NCI-H345 treated with DMSO at 0.1 percent for 48 hours (cell line): ENCODE data around the gene PDCD11.

ENCODE experiments used
- DNase-seq: peaks from one replicate; lab custom pipeline; 2025; ENCODE audit not compliant: unreplicated experiment; lab: John Stamatoyannopoulos, UW

PDCD11 gene

DNA sequence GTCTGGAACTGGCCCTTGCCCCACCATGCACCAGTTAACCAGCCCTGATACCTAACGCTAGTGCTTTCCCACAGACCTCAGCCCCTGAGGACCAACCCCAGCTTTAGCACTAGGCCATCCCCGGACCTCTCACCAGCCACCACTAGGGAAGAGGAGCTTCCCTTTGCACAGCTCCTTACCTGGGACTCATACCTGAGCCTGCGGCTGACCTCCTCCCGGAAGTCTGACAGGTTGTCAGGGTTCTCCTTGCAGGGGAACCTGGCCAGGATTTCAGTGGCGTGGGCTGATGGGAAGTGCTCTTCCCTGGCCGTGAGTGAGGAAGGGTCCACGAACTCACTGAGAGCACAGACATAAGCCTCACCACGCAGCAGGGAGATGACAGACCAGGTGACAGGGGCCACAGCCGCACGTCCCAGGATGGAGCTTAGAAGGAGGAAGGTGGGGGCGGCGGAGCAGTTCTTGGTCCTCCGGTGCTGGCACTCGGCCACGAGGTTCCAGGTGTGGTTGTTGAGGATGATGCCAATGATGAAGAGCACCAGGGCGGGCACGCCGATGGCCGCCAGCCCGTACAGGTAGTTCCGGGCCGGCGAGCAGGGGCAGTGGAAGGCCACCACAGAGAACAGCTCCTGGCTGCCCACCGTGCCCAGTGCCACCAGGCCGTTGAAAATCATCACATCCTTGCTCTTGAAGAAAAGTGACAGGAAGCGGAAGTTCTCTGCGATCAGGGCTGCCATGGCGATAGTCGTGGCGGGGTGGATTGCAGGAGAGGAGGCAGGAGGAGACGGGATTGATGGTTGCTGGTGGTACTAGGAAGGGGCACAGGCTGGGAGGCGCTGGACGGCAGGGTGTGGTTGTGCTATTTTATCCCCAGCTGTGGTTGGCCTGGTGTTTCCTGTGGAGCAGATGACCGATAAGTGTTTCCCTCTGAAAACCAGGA lies 53.0 kb downstream of the PDCD11 start:
- no peak for DNase-seq

DNA sequence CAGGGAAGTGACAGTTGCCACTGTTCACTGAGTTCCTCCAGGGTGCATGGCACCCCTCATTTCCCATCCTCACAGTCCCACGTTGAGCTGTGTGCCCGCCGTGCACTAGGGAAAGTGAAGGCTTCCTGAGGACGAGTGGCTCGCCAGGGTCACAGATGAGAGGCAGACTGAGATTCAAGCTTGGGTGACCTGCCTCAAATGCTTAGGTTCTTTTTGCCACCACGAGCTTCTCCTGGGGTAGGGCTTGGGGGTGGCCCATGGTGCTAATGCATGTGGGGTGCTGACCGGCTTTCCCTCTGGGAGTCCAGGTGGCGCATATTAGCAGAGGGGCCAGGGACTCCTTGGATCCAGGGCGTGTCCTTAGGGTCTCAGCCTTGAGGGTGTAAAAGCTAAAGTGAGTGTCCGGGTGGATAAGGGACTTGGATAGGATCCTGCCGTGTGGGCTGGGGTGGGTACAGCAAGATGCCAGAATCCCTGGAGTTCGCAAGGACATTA lies 53.8 kb downstream of the PDCD11 start:
- DNase-seq: no peak

DNA sequence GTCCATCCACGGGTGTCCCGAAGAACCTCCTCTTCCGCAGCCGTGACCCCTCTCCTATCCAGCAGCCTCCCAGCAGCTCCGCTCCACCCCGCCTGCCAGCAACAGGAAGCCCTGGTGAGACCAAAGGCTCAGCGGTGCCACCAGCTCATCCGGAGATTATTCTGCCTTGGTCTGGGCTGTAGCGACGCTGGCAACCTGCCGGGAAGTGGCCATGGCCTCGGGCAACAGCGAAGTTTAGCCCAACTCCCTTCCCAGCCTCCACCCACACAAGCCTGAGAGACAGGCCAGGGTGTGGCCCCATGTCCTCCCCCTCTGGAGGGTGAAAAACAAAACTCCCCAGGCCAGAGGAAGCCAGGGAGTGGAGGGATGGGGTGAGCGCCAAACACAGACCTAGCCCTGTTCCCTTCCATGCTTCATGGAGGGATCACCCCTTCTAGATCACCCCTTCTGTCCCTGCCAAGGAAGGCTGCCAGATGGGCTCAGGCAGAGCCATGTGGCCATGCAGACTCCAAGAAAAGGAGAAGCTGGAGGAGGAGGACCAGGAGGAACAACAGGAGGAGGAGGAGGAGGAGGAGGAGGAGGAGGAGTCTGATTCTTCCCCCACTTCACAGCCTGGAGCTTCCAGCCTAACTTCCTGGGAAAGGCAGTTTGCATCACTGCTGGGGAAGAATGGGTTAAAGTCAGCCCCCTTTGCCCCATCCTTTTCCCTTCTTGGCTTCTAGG lies 54.8 kb downstream of the PDCD11 start:
- no peak for DNase-seq

DNA sequence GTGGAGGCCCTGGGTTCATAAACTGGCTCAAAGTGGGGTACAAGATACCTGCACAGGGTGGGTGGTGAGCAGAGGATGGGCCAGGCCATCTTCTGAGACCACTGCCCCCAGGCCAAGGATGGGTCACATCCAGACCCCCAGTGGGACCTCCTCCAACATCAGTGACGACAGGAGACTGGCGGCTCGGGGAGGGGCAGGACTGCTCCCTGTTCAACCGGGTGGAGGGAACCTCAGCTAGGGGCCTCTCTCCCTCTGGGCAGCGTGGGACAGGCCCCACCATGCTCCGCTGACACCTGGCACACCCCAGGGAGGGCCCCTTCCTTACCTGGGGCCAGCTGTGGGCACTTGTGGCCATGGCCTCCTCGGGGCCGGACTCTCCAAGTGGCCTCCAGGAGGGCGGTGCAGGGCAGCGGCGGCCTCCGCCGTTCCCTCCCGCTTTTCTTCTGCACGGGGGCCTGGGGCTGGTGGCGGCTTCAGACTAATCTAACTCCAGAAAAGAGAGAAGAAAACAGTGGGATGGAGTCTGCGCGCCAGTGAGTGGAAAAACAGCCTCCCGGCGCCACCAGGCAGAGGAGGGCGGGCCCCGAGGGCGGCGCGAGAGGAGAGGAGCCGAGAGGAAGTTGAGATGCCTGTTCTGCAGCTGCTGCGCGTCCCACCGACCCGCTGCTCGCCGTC lies 55.5 kb downstream of the PDCD11 start, which contains the start of gene CALHM2:
Gene CALHM2, minus strand, starts transcription at position 540 of the 675 bp plus-strand sequence. CDS start 2,429 bp downstream, outside the sequence.
- peak; percentile 21 for DNase-seq

DNA sequence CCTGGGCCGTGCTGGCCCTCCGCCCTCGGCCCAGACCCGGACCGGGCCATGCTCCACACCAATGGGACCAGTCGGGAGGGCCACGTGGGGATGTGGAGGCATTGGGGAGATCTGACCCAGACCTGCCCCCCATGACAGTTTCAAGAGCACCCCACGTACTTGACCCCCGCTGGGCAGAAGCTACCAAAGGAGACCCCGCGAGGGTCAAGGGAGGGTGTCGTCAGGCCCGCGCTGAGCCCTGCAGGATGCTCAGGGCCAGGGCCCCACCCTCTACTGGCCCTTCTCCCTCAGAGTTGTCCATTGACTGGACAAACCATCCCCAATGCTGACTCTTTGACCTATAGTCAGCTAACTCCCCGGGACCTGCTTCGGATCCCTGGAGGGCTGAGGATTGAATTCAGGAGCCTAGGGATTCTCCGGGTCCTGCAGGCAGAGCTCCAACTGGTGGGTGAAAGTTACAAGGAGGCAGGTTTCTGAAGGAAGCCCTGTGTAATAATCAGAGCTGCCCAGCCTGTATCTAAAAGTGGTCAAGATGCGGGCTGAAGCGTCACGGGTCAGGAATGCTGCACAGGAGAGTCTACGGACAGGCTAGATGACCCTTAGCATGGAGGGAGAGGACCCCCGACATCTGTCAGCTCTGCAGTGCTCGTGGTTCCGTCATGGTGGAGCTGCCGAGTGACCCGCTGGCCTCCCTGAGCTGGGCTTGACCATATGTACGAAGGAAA lies 56.2 kb downstream of the PDCD11 start:
- DNase-seq: no peak

DNA sequence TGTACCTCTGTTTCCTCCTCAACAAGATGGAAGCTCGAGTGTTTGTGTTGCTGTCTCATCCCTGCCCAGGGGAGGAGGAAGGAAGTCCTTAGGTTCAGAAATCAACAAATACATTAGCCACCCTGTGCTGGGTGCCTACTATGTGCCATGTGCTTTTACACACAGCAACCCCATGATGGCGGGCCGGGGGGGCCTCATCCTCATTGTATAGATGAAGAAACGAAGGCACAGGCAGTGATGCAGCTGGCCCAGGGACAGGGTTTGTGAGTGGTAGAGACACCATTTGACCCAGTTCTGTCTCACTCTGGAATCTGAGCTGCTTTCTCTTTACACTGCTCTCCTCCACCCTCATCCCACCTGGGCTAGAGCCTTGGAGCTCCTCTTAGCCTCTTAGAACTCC lies 57.6 kb downstream of the PDCD11 start:
- no peak for DNase-seq

DNA sequence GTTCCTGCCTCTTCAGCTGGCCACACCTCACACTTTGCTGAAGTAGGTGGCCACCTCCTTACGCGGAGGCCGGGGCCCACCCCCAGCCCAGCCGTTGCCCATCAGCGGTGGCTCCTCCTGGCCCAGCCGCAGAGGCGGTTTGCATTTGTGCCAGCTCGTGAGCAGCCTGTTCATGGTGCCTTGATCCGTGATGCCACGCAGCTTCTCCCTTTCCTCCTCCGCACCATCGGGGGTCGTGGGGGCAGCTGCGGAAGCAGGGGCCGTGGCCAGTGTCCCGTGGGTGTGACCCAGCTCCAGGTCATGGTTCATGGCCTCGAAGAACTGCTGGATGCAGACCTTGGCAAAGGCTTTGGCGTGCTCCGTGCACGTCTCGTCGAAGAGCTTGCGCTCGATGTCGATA lies 58.8 kb downstream of the PDCD11 start:
- DNase-seq: no peak

DNA sequence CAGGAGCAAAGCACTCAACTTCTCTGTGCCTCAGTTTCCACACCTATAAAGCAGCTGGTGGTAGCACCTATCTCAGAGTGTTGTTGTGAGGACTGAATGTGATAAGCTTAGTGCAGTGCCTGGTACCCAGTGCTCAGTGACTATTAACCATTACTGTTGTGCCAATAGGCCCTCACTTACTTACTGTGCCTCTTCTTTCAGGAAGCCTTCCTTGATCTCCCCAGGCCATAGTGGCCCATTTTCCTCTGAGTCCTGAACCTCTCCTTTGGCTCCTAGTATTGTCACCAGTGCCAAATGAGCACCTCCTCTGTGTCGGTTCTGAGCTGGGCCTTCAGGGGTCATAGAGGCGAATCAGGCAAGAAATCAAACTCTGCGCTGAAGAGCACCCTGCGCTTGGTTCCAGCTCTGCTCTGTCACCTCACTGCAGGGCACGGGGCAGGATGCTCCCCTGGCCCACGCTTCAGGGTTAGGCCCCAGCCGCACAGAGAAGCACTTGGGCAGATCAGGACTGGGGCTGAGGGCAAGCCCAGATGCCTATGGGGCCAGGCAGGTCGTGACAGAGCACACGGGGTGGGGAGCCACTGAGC lies 59.7 kb downstream of the PDCD11 start:
- DNase-seq: no peak

DNA sequence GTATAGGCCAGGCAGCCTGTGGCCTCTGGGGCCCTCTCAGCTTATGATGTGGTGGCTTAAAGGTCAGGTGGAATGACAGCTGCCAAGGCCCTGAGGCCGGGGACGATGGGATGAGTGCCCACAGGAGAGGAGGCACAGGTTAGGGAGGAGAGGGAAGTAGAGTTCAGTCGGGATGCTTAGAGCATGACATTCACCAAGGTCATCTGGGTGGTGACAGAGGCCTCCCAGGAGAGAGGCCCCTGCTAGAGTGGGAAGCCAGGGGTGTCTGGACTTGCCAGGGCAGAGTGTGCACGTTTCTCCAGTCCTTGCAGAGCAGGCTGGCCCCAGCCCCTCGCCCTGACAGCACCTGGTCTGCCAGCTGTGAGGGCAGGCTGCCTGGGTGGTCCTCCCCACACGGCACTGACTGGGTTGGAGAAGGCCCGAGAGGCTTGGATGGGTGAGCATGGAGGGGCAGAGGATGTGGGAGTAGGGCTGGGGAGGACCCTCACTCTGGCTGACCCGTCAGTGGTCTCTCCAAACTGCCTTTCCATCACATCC lies 60.8 kb downstream of the PDCD11 start:
- no peak for DNase-seq

DNA sequence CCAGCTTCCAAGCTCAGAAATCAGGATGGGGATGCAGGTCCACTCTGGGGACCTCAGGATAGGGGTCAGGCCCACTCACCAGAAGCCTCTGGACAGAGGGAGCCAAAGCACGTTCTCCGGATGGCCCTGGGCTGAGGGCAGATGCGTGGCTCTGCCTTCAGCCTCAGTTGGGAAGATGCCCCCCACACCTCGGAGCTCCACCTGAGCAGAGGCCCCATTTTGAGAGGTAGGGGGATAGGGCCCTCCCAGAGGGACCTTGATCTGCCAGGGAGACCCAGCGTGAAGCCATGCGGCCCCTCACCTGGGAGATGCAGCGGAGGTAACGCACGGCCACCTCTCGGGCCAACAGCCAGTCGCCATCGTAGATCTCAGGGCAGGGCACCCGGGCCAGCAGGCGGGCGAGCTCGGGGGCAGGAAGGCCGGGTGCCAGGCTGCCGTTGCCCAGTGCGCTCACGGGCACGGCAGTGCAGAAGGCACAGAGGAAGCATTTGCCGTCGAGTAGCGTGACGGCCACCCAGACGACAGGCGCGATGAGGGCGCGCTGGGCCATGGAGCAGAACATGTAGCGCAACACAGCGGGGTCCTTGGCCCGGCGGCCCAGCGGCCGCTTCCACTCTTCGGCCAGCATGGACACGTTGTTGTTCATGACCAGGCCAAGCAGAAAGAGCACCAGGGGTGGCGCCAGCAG lies 61.6 kb downstream of the PDCD11 start:
- no peak for DNase-seq

DNA sequence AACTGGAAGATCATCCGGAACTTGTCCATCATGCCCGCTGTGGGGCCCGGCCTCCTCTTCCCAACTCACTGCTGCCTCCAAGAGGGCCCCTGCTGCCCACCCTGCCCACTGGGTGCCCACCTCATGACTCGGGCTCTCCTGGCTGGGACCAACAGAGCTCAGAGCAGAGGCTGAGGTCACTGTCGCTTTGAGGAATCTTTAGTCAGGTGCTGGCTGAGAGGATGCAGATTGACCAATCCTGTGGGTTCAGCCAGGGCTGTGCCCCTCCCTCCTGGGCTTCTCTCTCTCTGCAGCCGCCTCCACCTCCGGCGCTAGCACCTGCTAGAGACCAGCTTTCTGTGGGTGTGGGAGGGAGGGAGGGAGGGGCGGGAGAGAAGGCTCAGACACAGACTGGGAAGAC lies 62.3 kb downstream of the PDCD11 start, which contains the start of gene CALHM1:
Gene CALHM1, minus strand, starts transcription at position 181 of the 400 bp plus-strand sequence. Its CDS starts 149 bp downstream, at position 32.
- DNase-seq: no peak

DNA sequence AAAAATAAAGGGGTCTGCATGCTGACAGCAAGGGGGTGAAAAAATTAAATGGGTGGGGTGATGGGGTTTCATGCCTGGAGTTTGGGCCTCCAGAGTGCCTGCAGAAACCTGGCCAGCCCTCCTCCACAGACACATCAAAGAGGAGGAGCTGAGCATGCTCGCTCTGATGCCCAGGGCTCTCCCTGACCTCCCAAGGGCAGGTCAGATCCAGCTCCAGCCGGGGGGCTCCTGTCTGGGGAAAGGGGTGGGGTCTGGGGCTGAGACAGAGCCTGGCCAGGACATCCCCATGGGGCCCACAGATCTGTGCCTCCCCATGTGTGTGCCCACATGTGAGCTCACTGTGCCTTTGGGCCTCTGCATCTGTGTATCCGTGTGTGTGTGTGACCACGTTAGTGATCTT lies 63.2 kb downstream of the PDCD11 start:
- no peak for DNase-seq

DNA sequence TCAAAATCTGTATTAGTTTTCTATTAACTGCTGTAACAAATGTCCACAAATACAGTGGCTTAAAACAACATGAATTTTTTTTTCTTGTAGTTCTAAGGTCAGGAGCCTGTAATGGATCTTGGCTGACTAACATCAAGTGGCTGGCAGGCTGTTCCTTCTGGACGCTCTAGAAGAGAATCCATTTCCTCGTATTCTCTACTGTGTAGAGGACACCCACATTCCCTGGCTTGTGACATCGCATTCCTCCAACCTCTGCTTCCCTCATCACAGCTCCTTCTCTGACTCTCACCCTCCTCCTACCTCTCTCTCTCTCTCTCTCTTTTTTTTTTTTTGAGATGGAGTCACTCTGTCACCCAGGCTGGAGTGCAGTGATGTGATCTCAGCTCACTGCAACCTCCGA lies 67.1 kb downstream of the PDCD11 start:
- DNase-seq: no peak

DNA sequence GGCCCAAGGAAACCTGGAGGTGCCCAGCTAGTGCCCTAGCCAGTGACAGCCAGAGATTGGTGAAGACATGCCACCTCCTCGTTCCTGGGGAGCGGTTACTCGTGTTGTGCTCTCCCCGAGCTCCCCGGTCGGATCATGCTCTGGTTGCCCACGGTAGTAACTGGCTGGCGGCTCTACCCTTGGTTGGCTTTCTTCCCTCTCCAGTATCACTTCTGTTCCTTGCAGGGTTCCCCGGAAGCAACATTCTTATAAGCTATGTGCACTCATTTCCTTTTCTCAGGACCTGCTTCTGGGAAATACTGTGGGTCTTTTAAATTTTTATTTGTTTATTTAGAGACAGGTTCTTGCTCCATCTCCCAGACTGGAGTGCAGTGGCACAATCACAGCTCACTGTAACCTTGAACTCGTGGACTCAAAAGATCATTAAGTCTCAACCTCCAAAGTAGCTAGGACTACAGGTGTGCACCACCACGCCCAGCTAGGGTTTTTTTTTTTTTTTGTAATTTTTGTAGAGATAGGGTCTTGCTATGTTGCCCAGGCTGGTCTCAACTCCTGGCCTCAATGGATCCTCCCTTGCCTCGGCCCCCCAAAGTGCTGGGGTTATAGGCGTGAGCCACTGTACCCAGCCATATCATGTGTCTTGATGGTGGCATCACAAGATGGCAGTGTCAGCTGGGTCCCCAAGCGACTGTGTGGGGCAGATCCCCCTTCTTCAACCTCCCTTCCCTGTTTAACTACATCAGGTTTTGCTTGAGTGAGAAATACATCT lies 69.2 kb downstream of the PDCD11 start:
- DNase-seq: no peak

DNA sequence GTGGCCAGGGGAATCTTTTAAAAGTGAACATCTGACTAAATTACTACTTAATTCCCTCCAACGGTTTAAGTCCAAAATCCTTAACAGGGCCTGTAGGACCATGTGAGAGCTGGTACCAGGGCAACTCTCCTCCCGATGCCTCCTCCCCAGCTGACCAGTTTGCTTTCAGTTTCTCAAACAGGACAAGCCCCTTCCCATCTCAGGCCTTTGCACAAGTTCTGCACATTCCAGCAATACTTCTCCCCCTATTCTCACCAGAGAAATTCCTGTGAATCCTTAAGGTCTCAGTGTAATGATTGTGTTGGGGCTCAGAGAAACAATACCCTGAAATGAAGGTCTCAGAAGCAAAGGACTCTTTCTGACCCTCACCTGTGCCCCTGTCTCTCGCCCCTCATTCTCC lies 70.3 kb downstream of the PDCD11 start:
- no peak for DNase-seq

DNA sequence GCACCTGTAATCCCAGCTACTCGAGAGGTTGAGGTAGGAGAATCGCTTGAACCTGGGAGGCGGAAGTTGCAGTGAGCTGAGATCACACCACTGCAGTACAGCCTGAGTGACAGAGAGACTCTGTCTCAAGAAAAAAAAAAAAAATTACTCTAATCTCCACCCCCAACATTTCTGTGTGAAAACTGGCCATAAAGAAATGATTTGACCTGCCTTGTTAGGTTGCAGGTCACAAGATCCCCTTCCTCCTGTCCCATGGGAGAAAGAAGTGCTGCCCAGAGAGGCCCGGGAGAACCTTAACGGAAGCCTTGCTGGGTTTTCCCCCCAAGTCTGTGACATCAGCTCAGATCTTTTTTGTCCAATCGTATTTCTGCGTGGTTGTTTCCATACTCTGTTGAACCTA lies 71.0 kb downstream of the PDCD11 start:
- no peak for DNase-seq

DNA sequence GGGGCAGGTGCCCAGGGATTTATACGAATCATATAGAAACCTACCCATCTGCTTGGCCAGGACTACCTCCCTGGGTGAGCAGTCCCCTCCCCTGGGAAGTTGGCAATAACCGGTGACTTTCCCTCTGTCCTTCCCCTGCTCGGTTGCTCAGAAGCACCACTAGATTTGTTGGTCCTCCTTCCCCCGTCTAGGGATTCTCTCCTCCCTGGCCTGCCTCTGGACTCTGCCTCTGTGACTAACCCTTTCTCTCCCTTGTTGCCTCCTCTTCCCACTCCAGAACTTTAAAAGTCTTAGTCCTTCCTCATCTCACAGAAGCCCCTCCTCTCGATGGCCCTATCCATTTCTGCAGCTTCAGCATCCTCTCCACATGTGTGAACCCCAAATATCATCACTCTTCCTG lies 72.8 kb downstream of the PDCD11 start:
- DNase-seq: no peak

DNA sequence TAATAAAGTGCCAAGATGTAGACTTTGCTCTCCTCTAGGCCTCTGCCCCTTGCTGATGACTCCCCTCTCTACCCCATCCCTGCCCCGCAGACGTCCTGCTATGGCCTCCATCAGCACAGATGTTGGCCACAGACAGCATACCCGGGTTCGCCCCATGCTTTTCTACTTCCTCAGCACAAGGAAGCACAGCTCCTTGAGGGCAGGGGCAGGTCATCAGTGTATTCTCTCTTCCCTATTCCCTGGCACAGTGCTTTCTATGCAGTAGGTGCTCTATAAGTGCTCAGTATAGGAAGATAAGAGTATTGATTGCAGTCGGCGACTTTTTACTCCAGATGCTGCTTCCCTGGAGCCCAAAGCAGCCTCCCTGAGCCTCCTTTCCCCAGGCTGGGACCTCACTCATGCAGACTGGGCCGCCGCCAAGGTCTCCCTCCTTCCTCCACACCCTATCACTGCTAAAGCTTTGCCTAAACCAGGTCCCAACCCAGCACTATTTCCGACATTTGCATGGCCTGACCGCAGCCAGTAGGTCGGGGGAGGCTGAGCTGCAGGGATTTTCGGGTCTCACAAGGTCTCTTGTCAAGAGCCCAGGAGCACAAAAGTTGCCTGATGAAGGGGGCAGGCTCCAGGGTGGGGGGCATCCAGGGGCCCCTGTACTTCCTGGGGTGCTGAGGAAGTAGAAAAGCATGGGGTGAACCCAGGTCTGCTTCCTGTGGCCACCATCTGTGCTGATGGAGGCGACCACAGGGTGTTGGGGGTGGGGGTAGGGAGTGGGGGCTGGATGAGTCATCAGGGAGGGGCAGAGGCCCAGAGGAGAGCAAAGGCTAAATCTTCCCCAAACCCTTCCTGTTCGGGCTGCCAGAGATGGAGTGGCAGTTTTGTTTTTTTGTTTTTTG lies 74.6 kb downstream of the PDCD11 start:
- DNase-seq: no peak
